Upper lobe of left lung (tissue), 6 donors: Measurements from ENCODE around the gene SMYD3. TPM values are rescaled to one million over a fixed set of nuclear protein-coding genes. Genes with fewer than 3 reads are reported as not detected.

Experiments used
- ATAC-seq, 2 donors: fragments of 200-7000 bp; cut with Tn5 transposase; one replicate each; pipeline ENCODE4 v1.9.1; 2022; ENCODE audit warnings: mild to moderate bottlenecking in 2 of 2, moderate library complexity in 2 of 2; ENCODE audit not compliant: low FRiP score in 2 of 2
- DNase-seq, 2 donors: peaks; one replicate each; pipeline ENCODE4 v3.0.0-alpha.2; 2019 to 2020
- H3K27ac ChIP-seq, 4 donors: fragments of 200-600 bp; sonication (generic); one replicate each; pipeline ENCODE4 v1.5.1; 2016 to 2019
- H3K27me3 ChIP-seq, 4 donors: fragments of 200-600 bp; sonication (generic); one replicate each; pipeline ENCODE4 v1.5.1; 2017 to 2019
- H3K36me3 ChIP-seq, 4 donors: fragments of 200-600 bp; sonication (generic); one replicate each; pipeline ENCODE4 v1.5.1; 2016 to 2019
- H3K4me1 ChIP-seq, 4 donors: fragments of 200-600 bp; sonication (generic); one replicate each; pipeline ENCODE4 v1.5.1; 2018 to 2019
- H3K4me3 ChIP-seq, 4 donors: fragments of 200-600 bp; sonication (generic); one replicate each; pipeline ENCODE4 v1.5.1; 2017 to 2019; ENCODE audit warnings: mild to moderate bottlenecking in 2 of 4, moderate library complexity in 1 of 4
- H3K9me3 ChIP-seq, 4 donors: fragments of 200-600 bp; sonication (generic); one replicate each; pipeline ENCODE4 v1.5.1; 2018 to 2019
- EP300 ChIP-seq, 4 donors: sonication (generic); formaldehyde crosslinking; IDR thresholded peaks; one replicate each; pipeline ENCODE4 v1.5.1; 2017; ENCODE audit warnings: antibody characterized with exemption in 4 of 4, control low read depth in 2 of 4
- POLR2A ChIP-seq, 4 donors: fragments of 450-650 bp; IDR thresholded peaks; one replicate each; pipeline ENCODE4 v1.5.1; 2016 to 2017; ENCODE audit warnings: antibody characterized with exemption in 4 of 4, mild to moderate bottlenecking in 2 of 4
- POLR2AphosphoS5 ChIP-seq, 2 donors: sonication (generic); formaldehyde crosslinking; IDR thresholded peaks; one replicate each; pipeline ENCODE4 v1.5.1; 2017; ENCODE audit warnings: antibody characterized with exemption in 2 of 2
- WGBS, 2 donors: methylation state at CpG; one replicate each; pipeline ENCODE4 v1.1.5; 2017 to 2018; 5-methylcytosine and 5-hydroxymethylcytosine counted together
- total RNA-seq, 6 donors: library from RNA; depleted of rRNA in 4 of 6; stranded (reverse); fragments of >200 nt in 4 of 6; gene quantifications; one replicate each; pipeline versions ENCODE4 v1.1.0 to v1.2.1, GENCODE V29; 2016 to 2021
- TF ChIP-seq, protein P1 (sequence below), 6 experiments: fragments of 450-650 bp in 4 of 6; fragments of 200-600 bp in 2 of 6; sonication (generic) in 2 of 6; IDR thresholded peaks; one replicate each; pipeline ENCODE4 v1.5.1; 2016 to 2019; ENCODE audit warnings: antibody characterized with exemption in 6 of 6
- donor health status: DM: no; HTN: no; CAD: no; lungs with moderate emphysema.
- donor health status: DM: no; HTN: yes; CAD: no; lungs with severe emphysema.

The SMYD3 gene
- total RNA-seq, 6 donors from 2014 or later, result 22.7 to 109 (median 34.0) TPM

- no peaks in the 10 kb centered on the region for H3K27me3 ChIP-seq
- H3K27ac ChIP-seq, result no peak overlapping the region
- ATAC-seq, result peak in 1 of 2 donors; percentile 21
- 59 to 72% methylated on average over 2 of the region's 2 CpGs for WGBS, 2 donors
- peaks cover 0 to 12% (median 0%) of the 10 kb centered on the region in 4 donors for H3K4me1 ChIP-seq
- H3K9me3 ChIP-seq, result no peaks in the 10 kb centered on the region
- DNase-seq, result no peak
- TF ChIP-seq POLR2AphosphoS5 (IDR thresholded peaks at IDR 0.05) (no peak), EP300 (IDR thresholded peaks at IDR 0.05) (no peak), POLR2A (IDR thresholded peaks at IDR 0.05) (no peak)
- TF ChIP-seq, protein P1, sequence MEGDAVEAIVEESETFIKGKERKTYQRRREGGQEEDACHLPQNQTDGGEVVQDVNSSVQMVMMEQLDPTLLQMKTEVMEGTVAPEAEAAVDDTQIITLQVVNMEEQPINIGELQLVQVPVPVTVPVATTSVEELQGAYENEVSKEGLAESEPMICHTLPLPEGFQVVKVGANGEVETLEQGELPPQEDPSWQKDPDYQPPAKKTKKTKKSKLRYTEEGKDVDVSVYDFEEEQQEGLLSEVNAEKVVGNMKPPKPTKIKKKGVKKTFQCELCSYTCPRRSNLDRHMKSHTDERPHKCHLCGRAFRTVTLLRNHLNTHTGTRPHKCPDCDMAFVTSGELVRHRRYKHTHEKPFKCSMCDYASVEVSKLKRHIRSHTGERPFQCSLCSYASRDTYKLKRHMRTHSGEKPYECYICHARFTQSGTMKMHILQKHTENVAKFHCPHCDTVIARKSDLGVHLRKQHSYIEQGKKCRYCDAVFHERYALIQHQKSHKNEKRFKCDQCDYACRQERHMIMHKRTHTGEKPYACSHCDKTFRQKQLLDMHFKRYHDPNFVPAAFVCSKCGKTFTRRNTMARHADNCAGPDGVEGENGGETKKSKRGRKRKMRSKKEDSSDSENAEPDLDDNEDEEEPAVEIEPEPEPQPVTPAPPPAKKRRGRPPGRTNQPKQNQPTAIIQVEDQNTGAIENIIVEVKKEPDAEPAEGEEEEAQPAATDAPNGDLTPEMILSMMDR (IDR thresholded peaks at IDR 0.05), result no peak
- no peak overlapping the region for H3K4me3 ChIP-seq
- no peaks in the 10 kb centered on the region for H3K36me3 ChIP-seq
These were observed 519.9 kb downstream of the SMYD3 start for GRCh38 chr1:245987219-245987545.

DNA sequence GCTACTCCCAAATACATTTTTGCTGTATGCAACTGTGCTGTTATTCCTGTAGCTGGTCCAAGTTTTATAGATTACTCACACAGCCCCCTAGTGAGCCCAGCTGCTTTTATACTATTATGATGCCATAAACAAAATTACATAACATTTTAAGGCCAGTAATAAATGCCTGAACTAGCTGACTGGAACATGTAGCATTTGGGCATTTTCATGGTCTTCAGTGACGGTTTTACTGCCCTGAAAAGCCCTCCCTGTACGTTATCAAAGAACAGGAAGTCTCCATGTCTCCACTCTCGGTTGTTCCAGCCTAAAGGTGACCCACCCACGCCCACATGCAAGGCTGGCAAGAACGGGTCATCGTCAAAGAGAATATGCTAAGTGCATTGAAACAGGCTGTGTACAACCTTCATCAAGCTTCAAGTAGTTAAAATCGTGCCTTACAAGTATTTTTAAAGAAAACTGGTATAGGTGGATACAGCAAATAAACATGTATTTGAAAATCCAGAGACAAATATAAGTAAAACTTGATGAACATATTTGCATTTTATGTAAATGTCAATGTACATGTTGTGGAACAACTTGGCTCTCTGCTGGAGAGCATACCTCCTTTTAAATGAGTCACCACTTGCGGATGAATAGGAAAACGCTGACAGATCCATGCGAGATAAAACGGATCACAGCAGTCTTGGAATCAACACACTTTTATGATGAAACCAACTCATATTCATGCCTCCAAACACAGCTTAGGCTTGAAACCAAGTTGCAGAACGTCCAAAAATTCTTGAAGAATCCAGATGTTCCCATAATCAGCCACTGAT lies 520.5 kb downstream of the SMYD3 start:
- Histone ChIP-seq H3K4me1 (peaks cover 0 to 12% (median 0%) of the 10 kb centered on the region in 4 donors), H3K4me3 (no peak overlapping the region), H3K27ac (no peak overlapping the region), H3K27me3 (no peaks in the 10 kb centered on the region), H3K9me3 (no peaks in the 10 kb centered on the region), H3K36me3 (no peaks in the 10 kb centered on the region)
- no peak for TF ChIP-seq EP300 (IDR thresholded peaks at IDR 0.05)
- ATAC-seq, result peak in 1 of 2 donors; percentile 28
- no peak for DNase-seq
- WGBS, 2 donors, result 54 to 56% methylated on average over 12 of the region's 12 CpGs

DNA sequence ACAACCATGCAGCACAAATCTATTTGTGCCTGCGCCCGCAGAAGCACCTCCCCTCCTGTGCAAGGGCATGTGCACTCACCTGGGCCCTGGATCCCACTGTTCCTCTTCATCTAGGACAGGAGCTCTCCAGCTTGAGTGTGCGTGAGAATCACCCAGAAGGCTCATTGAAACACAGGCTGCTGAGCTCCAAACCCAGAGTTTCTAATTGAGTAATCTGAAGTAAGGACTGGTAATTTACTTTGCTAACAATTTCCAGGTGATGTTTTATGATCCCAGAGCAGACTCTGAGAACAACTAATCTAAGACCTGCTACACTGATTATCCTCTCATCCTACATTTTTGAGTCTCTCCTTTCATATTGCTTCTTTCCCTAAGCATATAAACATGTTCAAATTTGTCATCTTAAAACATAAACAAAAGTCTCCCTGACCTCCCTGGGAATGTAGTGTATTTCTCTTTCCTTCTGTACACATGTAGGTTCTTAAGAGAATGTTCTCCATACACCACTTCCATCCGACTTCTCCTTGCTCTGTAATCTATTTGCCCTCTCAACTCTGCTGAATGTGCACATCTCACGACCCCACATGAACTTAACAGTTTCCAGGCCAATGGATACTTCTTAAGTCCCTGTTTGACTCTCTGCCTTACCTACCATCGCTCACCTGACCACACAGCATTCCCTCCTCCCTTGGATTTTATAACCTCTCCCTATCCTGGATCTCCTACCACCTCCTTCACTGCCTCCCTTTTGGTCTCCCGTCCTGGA lies 522.5 kb downstream of the SMYD3 start:
- Histone ChIP-seq H3K36me3 (no peaks in the 10 kb centered on the region), H3K4me3 (no peak overlapping the region), H3K9me3 (no peaks in the 10 kb centered on the region), H3K4me1 (peaks cover 0 to 12% (median 0%) of the 10 kb centered on the region in 4 donors), H3K27me3 (no peaks in the 10 kb centered on the region), H3K27ac (no peak overlapping the region)
- no peak for ATAC-seq
- TF ChIP-seq POLR2A (IDR thresholded peaks at IDR 0.05) (no peak), POLR2AphosphoS5 (IDR thresholded peaks at IDR 0.05) (no peak), EP300 (IDR thresholded peaks at IDR 0.05) (no peak)
- TF ChIP-seq, protein P1 (IDR thresholded peaks at IDR 0.05), result no peak
- 88 to 89% methylated on average over 7 of the region's 7 CpGs for WGBS, 2 donors
- DNase-seq, result no peak

DNA sequence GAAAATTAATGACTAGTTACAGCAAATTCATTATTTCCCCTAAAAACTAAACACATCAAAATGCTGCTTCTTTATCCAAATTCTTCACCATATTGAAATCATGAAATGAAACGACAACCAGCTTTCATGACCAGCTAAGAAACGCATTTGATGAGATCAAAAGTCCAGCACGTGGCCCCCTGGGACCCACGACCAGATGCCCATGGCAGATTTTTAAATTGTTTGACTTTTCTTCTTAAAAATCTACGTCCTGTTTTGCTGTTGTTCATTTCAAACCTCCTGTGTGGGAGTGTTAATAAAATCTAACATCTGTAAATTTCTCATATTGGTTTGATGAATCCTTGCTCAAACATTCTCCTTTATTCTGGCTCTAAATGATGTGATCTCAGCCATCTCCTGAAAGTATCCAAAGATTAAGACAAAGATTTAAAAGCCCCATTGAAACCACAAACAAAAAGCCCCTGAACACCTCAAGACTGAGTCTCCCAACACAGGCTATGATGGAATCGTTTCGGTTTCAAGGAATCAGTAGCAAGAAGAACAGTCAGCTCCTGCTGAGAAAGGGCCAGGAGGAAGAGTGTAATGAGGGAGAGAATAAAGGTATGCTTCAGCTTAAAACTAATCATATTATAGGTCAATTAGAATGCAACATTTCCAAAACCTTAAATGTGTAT lies 523.6 kb downstream of the SMYD3 start:
- H3K4me1 ChIP-seq, result peaks cover 0 to 12% (median 0%) of the 10 kb centered on the region in 4 donors
- no peaks in the 10 kb centered on the region for H3K36me3 ChIP-seq
- H3K9me3 ChIP-seq, result no peaks in the 10 kb centered on the region
- H3K27ac ChIP-seq, result no peak overlapping the region
- 80 to 82% methylated on average over 7 of the region's 7 CpGs for WGBS, 2 donors
- ATAC-seq (no peak), DNase-seq (no peak)
- no peak overlapping the region for H3K4me3 ChIP-seq
- H3K27me3 ChIP-seq, result no peaks in the 10 kb centered on the region
- TF ChIP-seq POLR2AphosphoS5 (IDR thresholded peaks at IDR 0.05), result no peak
- TF ChIP-seq, protein P1 (IDR thresholded peaks at IDR 0.05), result no peak
- TF ChIP-seq POLR2A (IDR thresholded peaks at IDR 0.05), result no peak
- no peak for TF ChIP-seq EP300 (IDR thresholded peaks at IDR 0.05)

- Histone ChIP-seq H3K36me3 (no peaks in the 10 kb centered on the region), H3K4me3 (no peak overlapping the region), H3K9me3 (no peaks in the 10 kb centered on the region), H3K27me3 (no peaks in the 10 kb centered on the region), H3K4me1 (no peaks in the 10 kb centered on the region), H3K27ac (no peak overlapping the region)
- DNase-seq (no peak), ATAC-seq (peak in 1 of 2 donors; percentile 51)
- 72 to 97% methylated on average over 9 of the region's 9 CpGs for WGBS, 2 donors
- TF ChIP-seq, protein P1 (IDR thresholded peaks at IDR 0.05), result no peak
- TF ChIP-seq POLR2AphosphoS5 (IDR thresholded peaks at IDR 0.05) (no peak), EP300 (IDR thresholded peaks at IDR 0.05) (no peak), POLR2A (IDR thresholded peaks at IDR 0.05) (no peak)
These were observed 527.5 kb downstream of the SMYD3 start for GRCh38 chr1:245979589-245979988.
